CD4-positive, alpha-beta T cell treated with Interleukin-21 for 1 hour (primary cell): ENCODE data around the gene EMX1.
"Not testable (repeated sequence)": the region's sequence is repeated elsewhere in the genome, so short reads cannot be mapped to it uniquely, and the experiment has no call there.

ENCODE experiments used
- DNase-seq: peaks from one replicate; pipeline ENCODE4 v3.0.0-alpha.2; 2020

Gene EMX1

GRCh38 chr2:72901426-72901825 is 15.9 kb upstream of the EMX1 start:
- no peak for DNase-seq

GRCh38 chr2:72907369-72907768 is 9.9 kb upstream of the EMX1 start:
- DNase-seq: not testable (repeated sequence)

- no peak for DNase-seq
Observed at GRCh38 chr2:72908741-72909140, 8.6 kb upstream of the EMX1 start.

DNA sequence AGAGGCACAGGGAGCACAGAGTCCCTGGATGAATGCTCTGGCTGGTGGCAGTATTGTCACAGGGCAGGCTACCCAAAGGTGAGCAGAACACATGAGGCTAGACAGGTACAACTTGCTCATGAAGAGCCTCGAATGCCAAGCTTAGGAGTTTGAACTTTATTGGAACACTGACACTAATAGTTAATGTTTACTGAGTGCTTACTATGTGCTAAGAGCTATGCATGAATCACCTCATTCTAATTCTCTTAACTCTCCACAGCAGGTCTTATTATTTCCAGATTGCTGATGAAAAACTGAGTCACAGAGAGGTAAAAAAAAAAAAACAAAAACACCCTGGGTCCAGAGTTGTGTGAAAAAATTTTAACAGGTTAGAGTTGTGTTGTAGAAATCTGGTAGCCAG is 6.1 kb upstream of the EMX1 start:
- DNase-seq: no peak

DNA sequence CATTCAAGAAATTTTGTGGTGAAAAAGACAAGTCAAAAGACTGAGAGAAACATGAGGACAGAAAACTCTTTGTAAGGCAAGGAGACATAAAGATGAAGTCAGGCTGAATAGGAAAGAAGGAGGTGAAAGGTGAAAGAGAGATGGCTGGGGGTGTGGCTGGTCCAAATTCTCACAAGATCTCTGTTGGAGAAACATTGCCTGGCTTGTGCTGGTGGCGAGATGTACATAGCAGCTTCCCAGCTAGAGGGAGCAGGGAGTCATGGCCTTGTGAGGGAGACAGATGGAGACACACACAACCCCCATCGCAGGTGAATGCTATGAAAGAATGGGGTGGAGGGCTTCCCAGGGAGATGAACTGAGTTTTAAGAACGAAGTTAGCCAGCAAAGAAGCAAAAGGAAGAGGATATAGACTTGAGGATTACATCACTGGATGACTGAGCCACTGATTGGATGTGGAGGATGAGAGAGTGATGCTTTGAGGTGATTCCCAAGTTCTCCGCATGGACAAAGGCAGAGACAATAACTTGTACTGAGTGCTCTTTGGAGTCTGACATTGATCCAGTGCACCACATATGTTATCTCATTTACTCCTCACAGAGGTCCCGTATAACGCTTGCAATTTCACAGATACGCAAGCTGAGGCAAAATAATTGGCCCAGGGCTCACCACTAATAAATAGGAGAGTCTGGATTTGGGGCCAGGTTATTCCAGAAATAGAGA is 3.7 kb upstream of the EMX1 start:
- DNase-seq: no peak

GRCh38 chr2:72914206-72914559 is 3.1 kb upstream of the EMX1 start:
- no peak for DNase-seq

DNA sequence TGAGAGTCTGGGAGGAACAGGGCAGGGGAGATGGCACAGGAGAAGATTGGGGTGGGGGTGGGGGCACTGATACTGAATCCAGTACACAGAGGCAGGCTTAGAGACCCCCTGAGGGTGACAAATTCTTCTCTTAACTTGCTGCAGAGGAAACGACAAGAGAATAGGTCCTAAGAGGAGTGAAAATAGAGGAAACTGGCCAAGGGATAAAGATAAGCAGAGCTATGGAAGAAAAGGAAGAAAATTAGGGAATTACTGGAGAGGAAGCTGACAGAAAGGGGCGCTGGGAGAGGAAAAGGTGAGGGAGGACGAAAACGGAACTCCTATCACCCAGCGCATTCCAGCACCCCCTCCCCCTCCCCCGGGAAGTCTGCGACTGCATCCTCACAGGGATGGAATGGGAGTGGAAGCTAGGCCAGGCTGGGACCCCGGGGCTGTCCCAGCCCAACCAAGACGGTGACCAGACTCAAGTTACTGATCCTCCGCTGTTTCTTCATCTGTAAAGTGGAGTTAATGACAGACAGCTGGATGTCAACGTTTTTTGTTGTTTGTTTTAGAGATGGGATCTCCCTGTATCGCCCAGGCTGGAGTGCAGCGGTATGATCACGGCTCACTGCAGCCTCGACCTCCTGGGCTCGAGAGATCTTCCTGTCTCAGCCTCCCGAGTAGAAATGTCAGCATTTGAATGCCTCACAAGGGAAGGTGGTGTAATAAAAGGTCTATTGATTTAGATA is 2.6 kb upstream of the EMX1 start:
- no peak for DNase-seq

DNA sequence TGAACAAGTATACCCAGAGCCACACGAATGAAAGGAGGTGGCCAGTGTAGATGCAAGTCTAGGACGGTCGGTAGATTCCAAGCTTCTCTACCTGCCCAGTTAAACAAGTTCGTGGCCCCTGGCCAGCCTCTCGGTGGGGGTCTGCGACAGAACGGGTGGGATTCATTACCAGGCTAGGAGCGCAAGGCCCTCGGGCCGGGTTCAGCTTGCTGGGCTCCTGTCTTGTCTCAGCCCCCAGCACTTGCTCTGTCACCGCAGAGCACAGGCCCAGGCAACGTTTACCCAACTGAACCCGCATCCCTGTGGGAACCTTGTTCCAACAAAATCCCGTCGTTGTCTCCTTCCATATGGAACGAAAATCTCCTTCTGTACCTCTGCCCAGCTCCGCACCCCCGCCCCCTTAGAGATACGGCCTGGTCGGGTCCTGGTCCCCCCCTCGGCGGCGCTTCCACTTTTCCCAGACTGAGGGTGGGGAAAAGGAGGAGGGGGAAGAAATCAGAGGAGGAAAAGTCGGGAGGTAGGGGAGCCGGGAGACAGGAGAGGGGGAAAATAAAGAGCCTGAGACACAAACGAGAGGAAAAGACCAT is 1.9 kb upstream of the EMX1 start:
- no peak for DNase-seq

- peak; percentile 40 for DNase-seq
Observed at GRCh38 chr2:72915907-72916742, 1.2 kb upstream of the EMX1 start.

GRCh38 chr2:72916743-72917137 is 579 bp upstream of the EMX1 start:
- no peak for DNase-seq

- DNase-seq: no peak
Observed at GRCh38 chr2:72917877-72918553, 696 bp downstream of the EMX1 start.

DNA sequence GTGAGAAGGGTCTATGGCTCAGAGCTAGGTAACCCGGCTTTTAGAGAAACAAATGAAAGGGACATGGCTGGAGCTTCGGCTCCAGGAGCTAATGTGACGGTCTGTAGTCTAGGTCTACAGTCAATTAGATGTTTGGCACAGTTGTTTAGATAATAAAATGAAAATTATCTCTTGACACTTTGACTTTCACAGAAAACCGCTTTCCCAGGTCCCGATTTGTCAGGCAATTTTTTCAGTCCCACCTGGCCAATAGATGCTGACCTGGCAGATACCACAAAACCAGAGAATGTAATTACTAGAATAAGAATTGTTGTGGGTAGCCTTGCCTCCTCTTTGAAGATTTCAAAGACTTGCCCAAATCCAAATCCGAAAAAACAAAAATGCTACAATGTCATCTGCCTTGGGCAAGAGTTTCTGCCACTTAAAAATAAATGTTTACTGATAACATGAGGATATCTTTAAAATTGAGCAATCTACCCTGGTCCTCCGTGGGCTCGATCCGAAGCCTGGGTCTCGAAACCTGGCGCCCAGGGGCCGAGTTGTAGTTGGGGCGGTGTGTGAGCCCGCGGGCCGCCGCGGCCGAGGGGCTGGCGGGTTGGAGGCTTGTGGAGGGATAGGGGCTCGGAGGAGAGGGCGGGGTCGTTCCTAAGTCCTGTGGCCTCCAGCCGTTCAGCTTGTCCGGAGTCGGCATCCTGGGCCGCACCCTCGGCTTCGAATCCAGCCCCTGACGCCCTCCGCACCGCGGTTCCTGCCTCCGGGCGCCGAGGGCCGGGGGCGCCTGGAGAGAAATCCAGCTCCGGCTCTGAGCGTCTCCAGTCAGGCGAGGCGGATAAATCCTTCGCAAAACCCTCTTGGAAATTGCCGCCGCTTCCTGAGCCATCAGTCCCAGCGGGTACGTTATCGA is 2.3 kb downstream of the EMX1 start:
- no peak for DNase-seq

DNA sequence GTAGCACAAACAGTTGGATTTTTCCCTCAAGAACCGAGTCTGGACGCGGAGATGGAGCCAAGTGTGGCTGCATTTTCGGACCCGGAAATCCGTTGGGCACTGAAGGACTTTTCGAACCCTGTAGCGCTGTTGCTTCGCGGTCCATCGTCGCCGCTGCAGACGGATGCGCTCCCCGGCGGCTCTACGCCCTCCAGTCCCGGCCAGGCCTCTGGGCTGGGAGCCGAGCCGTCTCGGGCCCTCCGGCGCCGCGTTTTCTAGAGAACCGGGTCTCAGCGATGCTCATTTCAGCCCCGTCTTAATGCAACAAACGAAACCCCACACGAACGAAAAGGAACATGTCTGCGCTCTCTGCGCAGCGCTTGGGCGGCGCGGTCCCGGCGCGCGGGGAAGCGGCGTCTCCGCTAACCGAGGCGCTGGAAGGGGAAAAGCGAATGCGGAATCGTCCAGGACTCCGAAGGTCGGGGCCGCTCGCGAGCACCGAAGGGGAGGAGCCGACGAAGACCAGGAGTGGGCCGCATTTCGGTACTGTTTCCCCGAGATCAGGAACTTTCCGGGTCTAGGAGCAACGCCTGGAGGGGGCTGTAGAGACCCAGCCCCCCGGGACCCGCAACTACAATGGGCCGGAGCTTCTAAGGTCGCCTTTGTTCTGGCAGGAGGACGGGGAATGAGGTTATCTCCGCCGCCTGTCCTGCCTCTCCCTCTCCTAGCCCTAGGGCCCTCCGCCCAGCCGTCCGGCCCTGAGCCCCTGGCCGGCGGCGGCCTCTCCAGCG is 3.2 kb downstream of the EMX1 start:
- DNase-seq: no peak

DNA sequence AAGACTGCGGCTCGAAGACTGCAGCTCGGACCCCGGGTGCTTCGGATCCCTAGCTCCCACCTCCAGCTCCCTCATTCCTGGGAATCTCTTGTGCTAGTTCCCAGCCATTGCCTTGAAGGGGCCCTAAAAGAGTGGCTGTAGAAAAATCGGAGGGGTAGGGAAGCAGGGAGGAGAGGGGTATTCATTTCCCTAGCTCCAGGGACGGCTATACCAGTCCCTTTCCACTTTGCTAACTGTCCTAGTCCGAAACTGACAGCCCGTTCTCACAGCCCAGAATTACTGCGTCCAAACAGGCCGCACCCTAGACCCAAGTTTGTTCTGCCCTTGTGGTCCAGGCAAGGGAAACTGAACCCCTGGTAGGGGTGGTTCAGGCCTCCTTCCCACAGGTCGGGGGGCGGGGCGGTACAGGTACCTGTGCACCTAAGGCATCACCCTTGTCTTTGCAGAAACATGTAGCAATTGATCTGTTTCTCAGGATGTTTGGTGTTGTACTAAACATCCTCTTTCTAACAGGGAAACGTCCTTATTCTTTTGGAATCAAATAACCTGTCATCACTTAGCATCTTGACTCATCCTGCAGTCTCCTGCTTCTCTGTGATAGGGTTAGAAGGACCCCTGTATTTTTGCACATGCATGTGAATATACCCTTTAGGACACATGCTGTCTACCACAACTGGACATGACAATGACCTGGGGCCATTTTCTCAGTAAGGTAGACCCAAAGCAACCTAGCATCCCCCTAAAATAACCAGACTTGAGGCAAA is 4.0 kb downstream of the EMX1 start:
- no peak for DNase-seq

- DNase-seq: no peak
Observed at GRCh38 chr2:72921853-72922252, 4.5 kb downstream of the EMX1 start.

DNA sequence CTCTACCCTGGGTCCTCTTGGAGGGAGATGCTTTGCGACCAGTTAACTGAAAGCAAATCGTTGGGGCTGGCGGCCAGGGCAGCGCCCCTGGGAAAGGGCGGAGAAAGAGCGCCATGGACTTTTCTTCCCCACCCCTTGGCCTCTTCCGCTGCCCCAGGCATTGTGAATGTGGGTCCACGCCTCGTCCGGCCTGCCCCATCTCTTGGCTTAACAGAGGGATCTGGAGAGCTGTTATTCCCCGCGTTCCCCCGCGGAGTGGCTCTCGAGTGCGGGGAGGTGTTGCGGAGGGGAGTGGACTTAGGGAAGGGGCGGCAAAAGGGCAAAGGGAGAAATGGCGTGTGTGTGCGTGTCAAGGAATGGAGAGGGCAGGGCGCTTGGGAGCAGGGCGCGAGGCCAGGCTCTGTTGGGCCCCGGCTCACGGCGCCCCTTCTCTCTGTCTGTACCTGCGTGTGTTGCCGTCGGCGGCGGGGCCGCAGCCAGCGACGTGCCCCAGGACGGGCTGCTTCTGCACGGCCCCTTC is 6.6 kb downstream of the EMX1 start:
- no peak for DNase-seq

DNA sequence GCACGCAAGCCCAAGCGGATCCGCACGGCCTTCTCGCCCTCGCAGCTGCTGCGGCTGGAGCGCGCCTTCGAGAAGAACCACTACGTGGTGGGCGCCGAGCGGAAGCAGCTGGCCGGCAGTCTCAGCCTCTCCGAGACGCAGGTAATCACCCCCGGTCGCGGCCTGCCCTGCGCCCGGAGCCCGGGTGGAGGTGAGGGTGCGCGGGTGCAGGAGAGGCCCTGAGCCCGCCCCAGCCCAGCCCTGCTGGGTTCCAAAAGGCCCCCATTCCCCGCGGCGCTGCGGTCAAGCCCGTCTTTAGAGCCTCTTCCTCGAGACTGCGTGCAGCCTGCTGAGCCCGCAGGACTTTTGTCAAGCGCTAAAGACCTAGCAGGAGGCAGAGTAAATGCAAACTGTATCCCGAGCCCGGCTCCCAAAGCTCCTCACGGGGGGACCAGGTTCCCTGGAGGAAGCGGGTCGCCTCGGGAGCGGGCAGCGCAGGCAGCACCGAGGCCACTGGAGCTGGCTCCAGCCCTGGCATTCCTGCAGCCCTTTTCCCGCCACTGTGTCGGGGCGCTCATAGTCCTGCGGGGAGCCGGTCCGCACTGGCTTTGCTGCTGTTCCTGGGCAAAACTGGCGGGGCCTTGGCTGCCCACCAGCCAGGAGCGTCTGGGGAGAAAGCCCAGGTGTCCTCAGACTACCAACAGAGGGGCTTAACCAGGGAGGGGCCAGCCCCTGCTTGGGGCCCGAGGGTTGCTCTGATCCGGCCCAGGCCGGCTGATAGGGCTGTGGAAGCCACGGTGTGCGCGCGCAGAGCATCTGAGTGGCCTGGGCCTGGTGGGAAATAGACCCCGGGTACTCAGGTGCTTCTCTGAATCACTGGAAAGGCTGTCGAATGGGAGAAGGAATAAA is 7.3 kb downstream of the EMX1 start:
- no peak for DNase-seq

DNA sequence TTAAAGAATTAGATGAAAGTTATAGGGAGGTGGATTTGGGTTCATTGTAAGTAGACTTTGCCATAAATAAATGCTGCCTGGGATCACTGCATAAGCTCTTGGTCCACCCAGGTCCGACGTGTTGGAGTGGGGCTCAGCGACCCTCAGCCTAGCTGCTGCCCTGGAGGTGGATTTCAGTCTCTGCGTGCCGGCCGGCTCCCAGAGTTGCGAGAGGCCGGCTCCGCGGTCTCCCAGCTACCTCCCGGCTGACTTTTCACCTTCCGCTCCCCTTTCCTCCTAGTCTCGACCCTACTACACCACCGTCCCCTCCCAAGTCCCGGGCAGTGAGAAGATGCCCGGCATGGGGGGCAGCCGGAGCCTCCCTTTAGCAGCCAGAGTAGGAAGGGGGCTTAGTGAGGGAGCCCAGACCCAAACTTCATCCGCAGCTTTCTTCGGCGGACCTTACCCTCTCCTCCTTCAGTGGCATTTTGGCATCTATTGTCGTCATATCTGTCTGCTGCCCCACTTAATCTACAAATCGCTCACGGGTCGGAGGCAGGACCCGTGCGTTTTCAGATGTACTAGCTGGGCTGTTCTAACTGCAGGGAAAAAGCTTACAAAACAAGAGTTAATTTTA is 8.1 kb downstream of the EMX1 start:
- no peak for DNase-seq
